Posterior vena cava (tissue), 2 donors: ENCODE data around the gene MAPK7. TPM values are rescaled to one million over a fixed set of nuclear protein-coding genes. Genes with fewer than 3 reads are reported as not detected.

Experiments used
- DNase-seq: peaks from one replicate; pipeline ENCODE4 v3.0.0-alpha.2; 2020; ENCODE audit warnings: low spot score
- intact Hi-C, 2 donors: fragments of 100-400 bp; cut with DNase I; formaldehyde crosslinking; loops; one replicate each; pipeline versions ENCODE4 v1.14.1 to v1.14.2; 2022 to 2023
- microRNA-seq, 2 donors: library from miRNA; unstranded; fragments of <30 nt; microRNA quantifications; one replicate each; pipeline ENCODE4 v1.2.0, GENCODE V29; 2020 to 2021; ENCODE audit warnings: borderline microRNAs expressed in 2 of 2
- total RNA-seq, 2 donors: library from RNA; stranded (reverse); fragmentation: NEBNext Ultra II Directional; extraction: Animal tissue kit (Norgen Biotek cat#: 25700); gene quantifications; one replicate each; pipeline ENCODE4 v1.2.1, GENCODE V29; 2021
- donor health status: DM: yes; HTN: yes; CAD: no.
- donor health status: DM: yes; HTN: yes; CAD: no.

The MAPK7 gene
- total RNA-seq, 2 donors from 2014 or later: 28.8 to 29.2 TPM

- intact Hi-C loops: no loop called here
- no peak for DNase-seq
Measured at GRCh38 chr17:19431691-19432090, 53.4 kb downstream of the MAPK7 start.

Small RNA genes lying within 50 kb of the gene (microRNA-seq; reads per million reads assigned to microRNA genes)
- 109 to 159 reads per million in 2 donors for gene MIR1180

Other genes starting within 250 kb of the MAPK7 start
- 10 to 100 TPM; 50.7 to 67.6 TPM for gene EPN2, start 141.1 kb upstream of the MAPK7 start, total RNA-seq
- gene B9D1, start 15.8 kb upstream of the MAPK7 start, total RNA-seq: 1 to 10 TPM; 7.7 to 9.8 TPM
- gene MFAP4, start 8.7 kb downstream of the MAPK7 start, total RNA-seq: 100 to 1,000 TPM; 231 to 371 TPM
- 10 to 100 TPM in 1 of 2 donors, 1 to 10 TPM in 1; 8.4 to 12.6 TPM for gene RNF112, start 32.7 kb downstream of the MAPK7 start, total RNA-seq
- gene SLC47A1, start 155.4 kb downstream of the MAPK7 start, total RNA-seq: 1 to 10 TPM; 1.2 to 3.4 TPM